H9 (cell line): Measurements from ENCODE around the gene MTMR3. TPM values are rescaled to one million over a fixed set of nuclear protein-coding genes. Genes with fewer than 3 reads are reported as not detected.
"Not testable (repeated sequence)": the region's sequence is repeated elsewhere in the genome, so short reads cannot be mapped to it uniquely, and the experiment has no call there.

Experiments
- DNase-seq: peaks from one replicate; pipeline ENCODE4 v3.0.0-alpha.2; 2017
- H2AFZ ChIP-seq: one replicate; pipeline ENCODE4 v1.6.1; 2013; ENCODE audit warnings: mild to moderate bottlenecking, low read length, control low read depth, moderate library complexity
- H2AK5ac ChIP-seq: 2 replicates; pipeline ENCODE4 v1.6.1; 2013; ENCODE audit warnings: low read length, control low read depth, mixed read lengths; ENCODE audit not compliant: insufficient read length
- H2BK120ac ChIP-seq: one replicate; pipeline ENCODE4 v1.6.1; 2013; ENCODE audit warnings: low read depth, mild to moderate bottlenecking, low read length, control low read depth, inconsistent platforms; ENCODE audit not compliant: poor library complexity, severe bottlenecking
- H2BK12ac ChIP-seq: 2 replicates; pipeline ENCODE4 v1.6.1; 2013; ENCODE audit warnings: low read length, control low read depth, mixed read lengths, low read depth; ENCODE audit not compliant: insufficient read length
- H2BK15ac ChIP-seq: 2 replicates; pipeline ENCODE4 v1.6.1; 2013; ENCODE audit warnings: low read depth, low read length, control low read depth
- H2BK20ac ChIP-seq: one replicate; pipeline ENCODE4 v1.6.1; 2013; ENCODE audit warnings: low read depth, mild to moderate bottlenecking, low read length, control low read depth, inconsistent platforms; ENCODE audit not compliant: poor library complexity, severe bottlenecking
- H2BK5ac ChIP-seq: 2 replicates; pipeline ENCODE4 v1.6.1; 2013; ENCODE audit warnings: low read length, control low read depth, mixed read lengths; ENCODE audit not compliant: insufficient read length
- H3K14ac ChIP-seq: 2 replicates; pipeline ENCODE4 v1.6.1; 2013; ENCODE audit warnings: low read length, control low read depth; ENCODE audit not compliant: insufficient read depth
- H3K18ac ChIP-seq: 2 replicates; pipeline ENCODE4 v1.6.1; 2013; ENCODE audit warnings: low read depth, mild to moderate bottlenecking, mixed read lengths, low read length, control low read depth; ENCODE audit not compliant: insufficient read length
- H3K23ac ChIP-seq: 2 replicates; pipeline ENCODE4 v1.6.1; 2013; ENCODE audit warnings: low read length, control low read depth, mixed read lengths, low read depth; ENCODE audit not compliant: insufficient read length
- H3K23me2 ChIP-seq: 2 replicates; pipeline ENCODE4 v1.6.1; 2013; ENCODE audit warnings: low read depth, mild to moderate bottlenecking, mixed read lengths, low read length, control low read depth; ENCODE audit not compliant: insufficient read length, poor library complexity, severe bottlenecking
- H3K27ac ChIP-seq: 2 replicates; pipeline ENCODE4 v1.5.1; 2013; ENCODE audit warnings: low read length, control low read depth, mixed read lengths, low read depth; ENCODE audit not compliant: insufficient read length
- H3K27me3 ChIP-seq: 2 replicates; pipeline ENCODE4 v1.6.1; 2013; ENCODE audit warnings: low read length, control low read depth, inconsistent platforms; ENCODE audit not compliant: insufficient read depth
- H3K4ac ChIP-seq: 2 replicates; pipeline ENCODE4 v1.6.1; 2013; ENCODE audit warnings: low read depth, mild to moderate bottlenecking, control low read depth, inconsistent platforms, low read length, moderate library complexity
- H3K4me1 ChIP-seq: 2 replicates; pipeline ENCODE4 v1.6.1; 2013; ENCODE audit warnings: low read length, control low read depth, inconsistent platforms; ENCODE audit not compliant: insufficient read depth
- H3K4me2 ChIP-seq: 2 replicates; pipeline ENCODE4 v1.6.1; 2013; ENCODE audit warnings: low read length, control low read depth, mixed read lengths; ENCODE audit not compliant: insufficient read length, insufficient read depth
- H3K56ac ChIP-seq: 2 replicates; pipeline ENCODE4 v1.6.1; 2013; ENCODE audit warnings: low read depth, mild to moderate bottlenecking, mixed read lengths, low read length, control low read depth; ENCODE audit not compliant: insufficient read length
- H3K79me1 ChIP-seq: 2 replicates; pipeline ENCODE4 v1.6.1; 2013; ENCODE audit warnings: low read depth, mild to moderate bottlenecking, moderate library complexity, low read length, control low read depth, inconsistent platforms; ENCODE audit not compliant: insufficient read depth, poor library complexity, severe bottlenecking
- H3K79me2 ChIP-seq: 2 replicates; pipeline ENCODE4 v1.6.1; 2013; ENCODE audit warnings: low read length, control low read depth, inconsistent platforms; ENCODE audit not compliant: insufficient read depth
- H3K9ac ChIP-seq: 2 replicates; pipeline ENCODE4 v1.6.1; 2013; ENCODE audit warnings: low read length, control low read depth, mixed read lengths; ENCODE audit not compliant: insufficient read length; ENCODE audit errors: extremely low read depth
- H3K9me3 ChIP-seq: one replicate; pipeline ENCODE4 v1.6.1; 2013; ENCODE audit warnings: low read depth, low read length, inconsistent platforms; ENCODE audit not compliant: control insufficient read depth
- H3T11ph ChIP-seq: one replicate; pipeline ENCODE4 v1.6.1; 2013; ENCODE audit warnings: mild to moderate bottlenecking, low read length, control low read depth, inconsistent platforms
- H4K20me1 ChIP-seq: one replicate; pipeline ENCODE4 v1.6.1; 2013; ENCODE audit not compliant: control insufficient read depth, insufficient read length, insufficient read depth
- H4K5ac ChIP-seq: 2 replicates; pipeline ENCODE4 v1.6.1; 2013; ENCODE audit warnings: low read depth, mild to moderate bottlenecking, mixed read lengths, low read length, control low read depth; ENCODE audit not compliant: insufficient read length
- H4K8ac ChIP-seq: replicated peaks from 2 replicates; pipeline ENCODE4 v1.6.1; 2013; ENCODE audit warnings: low read length, control low read depth, mixed read lengths, low read depth; ENCODE audit not compliant: insufficient read length
- H4K91ac ChIP-seq: 2 replicates; pipeline ENCODE4 v1.6.1; 2013; ENCODE audit warnings: low read depth, mild to moderate bottlenecking, moderate library complexity, mixed read lengths, low read length, control low read depth; ENCODE audit not compliant: insufficient read length
- H3K27ac Mint-ChIP-seq, 3 experiments: 2 replicates in 2 of 3; 3 replicates in 1 of 3; pipeline ENCODE4 v1.8.0; 2020 to 2021; ENCODE audit warnings: mixed read lengths in 3 of 3, mild to moderate bottlenecking in 1 of 3, moderate library complexity in 1 of 3
- H3K27me3 Mint-ChIP-seq: 2 replicates; pipeline ENCODE4 v1.8.0; 2021; ENCODE audit warnings: low read depth, mild to moderate bottlenecking, moderate library complexity, mixed read lengths
- H3K36me3 Mint-ChIP-seq, 3 experiments: 2 replicates in 2 of 3; 3 replicates in 1 of 3; pipeline ENCODE4 v1.8.0; 2020 to 2021; ENCODE audit warnings: low read depth in 3 of 3, mixed read lengths in 3 of 3; ENCODE audit not compliant: insufficient read depth in 1 of 3
- H3K4me1 Mint-ChIP-seq, 2 experiments: 2 replicates each; pipeline ENCODE4 v1.8.0; 2020; ENCODE audit warnings: mixed read lengths in 2 of 2
- H3K4me3 Mint-ChIP-seq, 2 experiments: 2 replicates in 1 of 2; 3 replicates in 1 of 2; pipeline ENCODE4 v1.8.0; 2020 to 2021; ENCODE audit warnings: mild to moderate bottlenecking in 2 of 2, mixed read lengths in 2 of 2, moderate library complexity in 1 of 2
- H3K9me3 Mint-ChIP-seq, 2 experiments: 2 replicates in 1 of 2; 3 replicates in 1 of 2; pipeline ENCODE4 v1.8.0; 2020; ENCODE audit warnings: mild to moderate bottlenecking in 2 of 2, mixed read lengths in 2 of 2, moderate library complexity in 1 of 2
- WGBS: extraction: QIAGEN DNeasy Blood & Tissue Kit; methylation state at CpG from one replicate; pipeline ENCODE4 v1.1.7; 2013; ENCODE audit warnings: missing lambda C conversion rate, low lambda C conversion rate, mixed read lengths; ENCODE audit not compliant: insufficient read length; ENCODE audit errors: extremely low coverage; 5-methylcytosine and 5-hydroxymethylcytosine counted together
- total RNA-seq: library from RNA; stranded (reverse); gene quantifications from 2 replicates; pipeline ENCODE4 v1.2.1, GENCODE V29; 2021
- TF ChIP-seq, protein P1 (sequence below): fragments of 200-600 bp; sonication (generic); conservative IDR thresholded peaks from 3 replicates; pipeline ENCODE4 v1.8.0; 2021; ENCODE audit warnings: antibody characterized with exemption, mild to moderate bottlenecking

MTMR3 gene
- total RNA-seq, 1 experiment from 2014 or later: 19.8 TPM

DNA sequence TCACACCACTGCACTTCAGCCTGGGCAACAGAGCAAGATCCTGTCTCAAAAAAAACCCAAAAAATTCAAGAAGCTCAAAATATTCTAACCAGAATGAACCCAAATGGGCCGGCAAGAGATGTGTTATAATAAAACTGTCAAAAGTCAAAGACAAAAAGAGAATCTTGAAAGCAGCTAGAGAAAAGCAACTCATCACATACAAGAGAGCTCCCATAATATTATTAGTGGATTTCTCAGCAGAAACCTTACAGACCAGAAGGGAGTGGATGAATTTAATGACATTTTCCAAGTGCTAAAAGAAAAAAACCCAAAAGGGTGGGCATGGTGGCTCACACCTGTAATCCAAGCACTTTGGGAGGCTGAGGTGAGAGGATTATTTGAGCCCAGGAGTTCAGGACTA is 174.4 kb downstream of the MTMR3 start:
- H2BK120ac ChIP-seq: no peak overlapping the region
- H3K14ac ChIP-seq: no peak overlapping the region
- no peaks in the 10 kb centered on the region for H3K9me3 ChIP-seq
- no peaks in the 10 kb centered on the region for H3K79me2 ChIP-seq
- no peak overlapping the region for H2BK5ac ChIP-seq
- no peaks in the 10 kb centered on the region for H3K4me1 ChIP-seq
- no peak overlapping the region for H3K27ac ChIP-seq
- DNase-seq: no peak
- Mint-ChIP-seq H3K4me1 (no peaks in the 10 kb centered on the region), H3K27ac (no peak overlapping the region), H3K27me3 (0 out of 2 replicates have a peak, but pooled peaks cover 2% of the 10 kb centered on the region), H3K9me3 (peaks cover 19 to 21% of the 10 kb centered on the region in 2 experiments), H3K36me3 (peaks cover 2 to 9% (median 5%) of the 10 kb centered on the region in 3 experiments; a peak in 6 of 7 replicates), H3K4me3 (no peak overlapping the region)
- no peak overlapping the region for H2BK12ac ChIP-seq
- H2AK5ac ChIP-seq: no peak overlapping the region
- no peak overlapping the region for H2BK15ac ChIP-seq
- H3K9ac ChIP-seq: no peak overlapping the region
- no peak overlapping the region for H4K5ac ChIP-seq
- H3K23ac ChIP-seq: no peak overlapping the region
- no peak overlapping the region for H4K91ac ChIP-seq
- no peak overlapping the region for H4K8ac ChIP-seq
- H3K4me2 ChIP-seq: no peak overlapping the region
- H3K4ac ChIP-seq: no peak overlapping the region
- H3K56ac ChIP-seq: no peak overlapping the region
- H3T11ph ChIP-seq: no peak overlapping the region
- H4K20me1 ChIP-seq: no peaks in the 10 kb centered on the region
- H2BK20ac ChIP-seq: no peak overlapping the region
- no peaks in the 10 kb centered on the region for H3K79me1 ChIP-seq
- no peaks in the 10 kb centered on the region for H3K23me2 ChIP-seq
- no CpG with 5 or more reads among the region's 1 CpG for WGBS
- TF ChIP-seq, protein P1, sequence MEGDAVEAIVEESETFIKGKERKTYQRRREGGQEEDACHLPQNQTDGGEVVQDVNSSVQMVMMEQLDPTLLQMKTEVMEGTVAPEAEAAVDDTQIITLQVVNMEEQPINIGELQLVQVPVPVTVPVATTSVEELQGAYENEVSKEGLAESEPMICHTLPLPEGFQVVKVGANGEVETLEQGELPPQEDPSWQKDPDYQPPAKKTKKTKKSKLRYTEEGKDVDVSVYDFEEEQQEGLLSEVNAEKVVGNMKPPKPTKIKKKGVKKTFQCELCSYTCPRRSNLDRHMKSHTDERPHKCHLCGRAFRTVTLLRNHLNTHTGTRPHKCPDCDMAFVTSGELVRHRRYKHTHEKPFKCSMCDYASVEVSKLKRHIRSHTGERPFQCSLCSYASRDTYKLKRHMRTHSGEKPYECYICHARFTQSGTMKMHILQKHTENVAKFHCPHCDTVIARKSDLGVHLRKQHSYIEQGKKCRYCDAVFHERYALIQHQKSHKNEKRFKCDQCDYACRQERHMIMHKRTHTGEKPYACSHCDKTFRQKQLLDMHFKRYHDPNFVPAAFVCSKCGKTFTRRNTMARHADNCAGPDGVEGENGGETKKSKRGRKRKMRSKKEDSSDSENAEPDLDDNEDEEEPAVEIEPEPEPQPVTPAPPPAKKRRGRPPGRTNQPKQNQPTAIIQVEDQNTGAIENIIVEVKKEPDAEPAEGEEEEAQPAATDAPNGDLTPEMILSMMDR: no peak
- H2AFZ ChIP-seq: no peak overlapping the region
- no peaks in the 10 kb centered on the region for H3K27me3 ChIP-seq
- no peak overlapping the region for H3K18ac ChIP-seq

DNA sequence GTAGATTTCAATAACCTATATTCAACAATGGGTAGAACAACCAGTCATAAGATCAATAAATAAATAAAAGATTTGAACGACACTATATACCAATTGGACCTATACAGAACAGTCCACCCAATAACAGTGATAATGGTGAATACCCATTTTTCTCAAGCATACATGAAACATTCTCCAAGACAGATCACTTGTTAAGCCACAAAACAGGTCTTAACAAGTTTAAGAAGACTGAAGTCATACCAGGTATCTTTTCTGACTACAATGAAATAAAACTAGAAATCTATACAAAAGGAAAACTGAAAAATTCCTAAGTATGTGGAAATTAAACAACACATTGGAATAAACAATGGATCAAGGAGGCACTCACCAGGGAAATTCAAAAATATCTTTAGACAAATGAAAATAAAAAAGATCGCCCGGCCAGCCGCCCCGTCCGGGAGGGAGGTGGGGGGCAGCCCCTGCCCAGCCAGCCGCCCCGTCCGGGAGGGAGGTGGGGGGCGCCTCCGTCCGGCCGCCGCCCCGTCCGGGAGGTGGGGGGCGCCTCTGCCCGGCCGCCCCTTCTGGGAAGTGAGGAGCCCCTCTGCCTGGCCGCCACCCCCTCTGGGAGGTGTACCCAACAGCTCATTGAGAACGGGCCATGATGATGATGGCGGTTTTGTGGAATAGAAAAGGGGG is 176.5 kb downstream of the MTMR3 start:
- H3K27me3 ChIP-seq, H3K36me3 Mint-ChIP-seq, H4K8ac ChIP-seq, H2AK5ac ChIP-seq, H3K27me3 Mint-ChIP-seq, H3K14ac ChIP-seq, H3K4ac ChIP-seq, H2AFZ ChIP-seq, H3K9ac ChIP-seq, H4K20me1 ChIP-seq, H2BK20ac ChIP-seq, H3K9me3 ChIP-seq, H3K23me2 ChIP-seq, H3K56ac ChIP-seq, H3K18ac ChIP-seq, H2BK12ac ChIP-seq, H2BK15ac ChIP-seq, H3K4me2 ChIP-seq, H3K4me1 ChIP-seq, DNase-seq, H3T11ph ChIP-seq, H2BK120ac ChIP-seq, H3K79me2 ChIP-seq, H3K27ac ChIP-seq, H3K4me3 Mint-ChIP-seq, H3K27ac Mint-ChIP-seq, H3K23ac ChIP-seq, H3K4me1 Mint-ChIP-seq, H2BK5ac ChIP-seq, H3K79me1 ChIP-seq, H4K5ac ChIP-seq, H4K91ac ChIP-seq: not testable (repeated sequence)
- H3K9me3 Mint-ChIP-seq: peaks cover 22 to 28% of the 10 kb centered on the region in 2 experiments
- WGBS: no CpG with 5 or more reads among the region's 22 CpGs
